Measurements from ENCODE around the gene NRIP3. TPM values are rescaled to one million over a fixed set of nuclear protein-coding genes. Genes with fewer than 3 reads are reported as not detected.

Gene NRIP3
- total RNA-seq (3.4 TPM), polyA plus RNA-seq (under 1 TPM in 3 of 4 donors, not detected in 1; 0.38 to 0.87 (median 0.39) TPM)

DNA sequence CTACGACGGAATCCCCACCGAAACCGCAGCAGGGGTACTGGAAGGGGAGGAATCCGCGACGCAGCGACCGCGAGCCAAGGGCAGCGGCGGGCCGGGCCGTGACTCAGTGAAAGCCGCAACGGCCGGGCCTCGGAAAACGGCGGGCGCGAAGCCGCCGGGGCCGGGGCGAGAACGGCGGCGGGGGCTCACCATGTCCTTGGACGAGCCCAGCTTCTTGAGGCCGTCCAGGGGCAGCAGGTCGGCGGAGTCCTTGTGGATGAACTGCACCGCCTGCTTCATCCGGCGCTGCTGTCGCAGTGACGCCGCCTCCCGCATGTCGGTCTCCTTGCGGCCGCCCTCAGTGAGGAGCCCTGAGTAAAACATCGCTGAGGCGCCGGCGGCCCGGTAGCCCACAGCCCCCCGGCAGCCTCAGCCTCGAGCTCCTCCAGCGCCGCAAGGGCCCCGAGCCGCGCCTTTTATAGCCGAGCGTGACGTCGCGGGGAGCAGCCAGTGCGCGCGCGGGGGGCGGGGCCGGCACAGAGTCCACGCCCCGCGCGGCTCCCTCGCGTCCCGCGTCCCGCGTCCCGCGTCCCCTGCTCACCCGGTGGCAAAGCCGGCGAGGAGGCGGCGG is at the start of gene NRIP3:
Gene NRIP3, minus strand, starts transcription at position 429 of the 610 bp plus-strand sequence. Its CDS starts 66 bp downstream, at position 363.
- Histone ChIP-seq H3K36me3 (ENCODE audit: control insufficient read depth, insufficient read depth, low read length) (no peaks in the 10 kb centered on the region), H3K4me3 (ENCODE audit: low read depth, low read length) (peak within 1 kb of the TSS; percentile 73), H3K4me1 (ENCODE audit: control insufficient read depth, insufficient read depth, low read length, poor library complexity, severe bottlenecking) (peaks cover 20% of the 10 kb centered on the region), H3K9me3 (ENCODE audit: control insufficient read depth in 2 of 2, low read length in 2 of 2) (no peaks in the 10 kb centered on the region), H3K27me3 (ENCODE audit: control insufficient read depth, insufficient read depth, low read length) (peaks cover 58% of the 10 kb centered on the region), H3K27ac (ENCODE audit: insufficient read depth, low read length, poor library complexity, severe bottlenecking) (no peak within 1 kb of the TSS)
- DNase-seq (peak; percentile 70 to 75 (median 74)), ATAC-seq (ENCODE audit: low read depth in 2 of 2) (peak; percentile 69 to 70)
- Mint-ChIP-seq H3K36me3 (no peaks in the 10 kb centered on the region), H3K27me3 (peaks cover 80% of the 10 kb centered on the region), H3K4me3 (peak within 1 kb of the TSS; percentile 71 to 87 (median 80)), H3K9me3 (peaks cover 0 to 5% (median 0%) of the 10 kb centered on the region in 7 donors), H3K4me1 (peaks cover 0 to 22% (median 7%) of the 10 kb centered on the region in 4 donors), H3K27ac (peak within 1 kb of the TSS in 2 of 3 donors; percentile 75 to 76)

DNA sequence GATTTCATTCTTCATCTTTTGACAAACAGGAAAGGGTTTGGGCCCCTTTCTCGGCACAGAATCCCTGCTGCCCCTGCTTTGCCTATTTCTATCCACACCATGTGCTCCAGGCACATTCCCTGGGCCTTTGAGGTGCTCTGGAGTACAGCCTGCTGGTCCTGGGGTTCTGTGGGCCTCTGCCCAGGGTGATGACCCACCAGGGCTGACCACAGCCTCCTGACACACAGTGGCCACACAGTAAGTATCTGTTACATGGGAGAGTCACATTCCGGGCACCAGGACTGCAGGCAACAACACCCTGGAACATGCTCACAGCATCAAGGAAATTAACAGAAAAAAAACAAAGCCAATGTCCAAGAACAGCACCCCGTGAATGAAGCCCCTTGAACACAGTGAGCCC is 48.5 kb upstream of the NRIP3 start:
- H3K4me3 Mint-ChIP-seq: no peak overlapping the region
- ATAC-seq (ENCODE audit: low read depth in 2 of 2) (no peak), DNase-seq (no peak)
- H3K9me3 Mint-ChIP-seq: peaks cover 0 to 2% (median 0%) of the 10 kb centered on the region in 7 donors
- no peaks in the 10 kb centered on the region for H3K4me1 Mint-ChIP-seq
- no peaks in the 10 kb centered on the region for H3K36me3 ChIP-seq (ENCODE audit: control insufficient read depth, insufficient read depth, low read length)
- H3K27ac Mint-ChIP-seq: no peak overlapping the region
- H3K27ac ChIP-seq (ENCODE audit: insufficient read depth, low read length, poor library complexity, severe bottlenecking): no peak overlapping the region
- no peaks in the 10 kb centered on the region for H3K27me3 ChIP-seq (ENCODE audit: control insufficient read depth, insufficient read depth, low read length)
- H3K36me3 Mint-ChIP-seq: no peaks in the 10 kb centered on the region
- peaks cover 18% of the 10 kb centered on the region for H3K27me3 Mint-ChIP-seq
- no peaks in the 10 kb centered on the region for H3K4me1 ChIP-seq (ENCODE audit: control insufficient read depth, insufficient read depth, low read length, poor library complexity, severe bottlenecking)
- no peak overlapping the region for H3K4me3 ChIP-seq (ENCODE audit: low read depth, low read length)
- no peaks in the 10 kb centered on the region for H3K9me3 ChIP-seq (ENCODE audit: control insufficient read depth in 2 of 2, low read length in 2 of 2)

DNA sequence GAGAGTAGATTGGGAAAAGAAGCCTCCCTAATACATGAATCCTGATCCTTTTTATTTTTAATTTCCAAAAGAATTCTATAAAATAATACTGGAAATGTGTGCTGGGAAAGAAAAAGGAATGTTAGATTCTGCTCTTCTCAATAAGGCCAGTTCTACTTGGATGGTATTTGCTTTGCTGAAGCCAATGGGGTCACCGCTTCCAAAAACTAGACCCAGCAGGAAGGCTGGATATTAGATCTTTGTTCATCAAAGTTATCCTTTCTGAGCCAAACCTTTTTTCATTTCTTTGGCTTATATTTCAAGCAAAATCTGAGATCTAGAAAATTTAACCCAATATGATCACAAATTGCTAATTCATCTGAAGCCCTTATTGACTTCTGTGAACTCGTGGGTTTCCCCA is 46.2 kb upstream of the NRIP3 start:
- H3K4me1 ChIP-seq (ENCODE audit: control insufficient read depth, insufficient read depth, low read length, poor library complexity, severe bottlenecking): no peaks in the 10 kb centered on the region
- no peaks in the 10 kb centered on the region for H3K27me3 ChIP-seq (ENCODE audit: control insufficient read depth, insufficient read depth, low read length)
- H3K36me3 Mint-ChIP-seq: no peaks in the 10 kb centered on the region
- DNase-seq (no peak), ATAC-seq (ENCODE audit: low read depth in 2 of 2) (no peak)
- H3K4me1 Mint-ChIP-seq: no peaks in the 10 kb centered on the region
- no peak overlapping the region for H3K4me3 ChIP-seq (ENCODE audit: low read depth, low read length)
- no peak overlapping the region for H3K4me3 Mint-ChIP-seq
- no peaks in the 10 kb centered on the region for H3K36me3 ChIP-seq (ENCODE audit: control insufficient read depth, insufficient read depth, low read length)
- no peak overlapping the region for H3K27ac ChIP-seq (ENCODE audit: insufficient read depth, low read length, poor library complexity, severe bottlenecking)
- peaks cover 21% of the 10 kb centered on the region for H3K27me3 Mint-ChIP-seq
- no peak overlapping the region for H3K27ac Mint-ChIP-seq
- no peaks in the 10 kb centered on the region for H3K9me3 ChIP-seq (ENCODE audit: control insufficient read depth in 2 of 2, low read length in 2 of 2)
- no peaks in the 10 kb centered on the region for H3K9me3 Mint-ChIP-seq

DNA sequence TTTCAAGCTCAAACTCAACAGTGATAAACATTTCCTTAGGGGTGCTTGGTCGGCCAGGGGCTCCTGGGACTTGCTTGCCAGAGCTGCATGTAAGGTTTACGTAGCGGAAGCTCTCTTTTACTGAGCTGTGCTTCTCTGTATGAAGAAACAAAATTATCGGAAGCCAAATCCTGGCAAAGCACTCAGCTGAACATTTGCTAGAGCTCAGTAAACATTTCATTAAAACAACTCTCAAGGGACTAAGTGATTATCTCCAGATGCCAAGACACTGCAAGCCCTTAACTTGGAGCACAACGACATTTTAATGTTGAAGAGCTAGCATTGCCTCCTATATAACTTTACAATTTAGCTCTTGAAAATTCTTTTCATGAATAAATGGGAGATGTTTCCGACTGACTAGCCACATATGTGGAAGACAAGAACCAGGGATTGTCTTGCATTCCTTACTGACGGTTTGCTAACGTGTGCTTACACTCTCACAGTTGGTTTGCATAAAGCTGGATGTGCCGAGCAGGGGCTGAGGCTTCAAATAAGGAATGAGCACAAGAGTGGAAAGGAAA is 44.2 kb upstream of the NRIP3 start:
- Histone ChIP-seq H3K27me3 (ENCODE audit: control insufficient read depth, insufficient read depth, low read length) (peaks cover 3% of the 10 kb centered on the region), H3K4me1 (ENCODE audit: control insufficient read depth, insufficient read depth, low read length, poor library complexity, severe bottlenecking) (no peaks in the 10 kb centered on the region), H3K4me3 (ENCODE audit: low read depth, low read length) (no peak overlapping the region), H3K27ac (ENCODE audit: insufficient read depth, low read length, poor library complexity, severe bottlenecking) (no peak overlapping the region), H3K9me3 (ENCODE audit: control insufficient read depth in 2 of 2, low read length in 2 of 2) (no peaks in the 10 kb centered on the region), H3K36me3 (ENCODE audit: control insufficient read depth, insufficient read depth, low read length) (no peaks in the 10 kb centered on the region)
- ATAC-seq (ENCODE audit: low read depth in 2 of 2): no peak
- Mint-ChIP-seq H3K27me3 (peaks cover 21% of the 10 kb centered on the region), H3K4me3 (no peak overlapping the region), H3K36me3 (no peaks in the 10 kb centered on the region), H3K9me3 (no peaks in the 10 kb centered on the region), H3K27ac (no peak overlapping the region), H3K4me1 (no peaks in the 10 kb centered on the region)
- DNase-seq: no peak

DNA sequence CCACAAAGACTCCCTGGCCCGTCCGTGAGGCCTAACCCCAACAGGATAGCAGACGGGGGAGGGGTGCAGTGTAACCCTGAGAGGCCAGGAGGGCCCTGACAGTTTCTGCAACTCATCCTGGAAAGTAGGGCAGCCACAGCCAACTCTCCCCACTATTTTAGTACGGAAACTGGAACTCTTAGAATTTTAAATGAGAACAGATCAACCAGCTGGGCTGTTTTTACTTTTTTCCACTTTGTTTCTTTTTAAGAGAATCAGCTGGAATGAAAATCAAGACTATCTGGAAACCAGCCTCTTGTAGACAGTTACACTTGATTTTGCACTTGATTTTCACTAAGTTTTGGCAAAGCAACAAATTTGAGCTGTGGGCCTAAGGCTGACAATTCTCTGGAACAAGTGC is 42.7 kb upstream of the NRIP3 start:
- no peak for ATAC-seq (ENCODE audit: low read depth in 2 of 2)
- no peak for DNase-seq
- H3K36me3 ChIP-seq (ENCODE audit: control insufficient read depth, insufficient read depth, low read length): no peaks in the 10 kb centered on the region
- Mint-ChIP-seq H3K36me3 (no peaks in the 10 kb centered on the region), H3K4me3 (no peak overlapping the region), H3K27me3 (peaks cover 18% of the 10 kb centered on the region), H3K9me3 (no peaks in the 10 kb centered on the region), H3K27ac (no peak overlapping the region), H3K4me1 (no peaks in the 10 kb centered on the region)
- H3K27ac ChIP-seq (ENCODE audit: insufficient read depth, low read length, poor library complexity, severe bottlenecking): no peak overlapping the region
- no peak overlapping the region for H3K4me3 ChIP-seq (ENCODE audit: low read depth, low read length)
- H3K9me3 ChIP-seq (ENCODE audit: control insufficient read depth in 2 of 2, low read length in 2 of 2): no peaks in the 10 kb centered on the region
- no peaks in the 10 kb centered on the region for H3K4me1 ChIP-seq (ENCODE audit: control insufficient read depth, insufficient read depth, low read length, poor library complexity, severe bottlenecking)
- H3K27me3 ChIP-seq (ENCODE audit: control insufficient read depth, insufficient read depth, low read length): peaks cover 3% of the 10 kb centered on the region

DNA sequence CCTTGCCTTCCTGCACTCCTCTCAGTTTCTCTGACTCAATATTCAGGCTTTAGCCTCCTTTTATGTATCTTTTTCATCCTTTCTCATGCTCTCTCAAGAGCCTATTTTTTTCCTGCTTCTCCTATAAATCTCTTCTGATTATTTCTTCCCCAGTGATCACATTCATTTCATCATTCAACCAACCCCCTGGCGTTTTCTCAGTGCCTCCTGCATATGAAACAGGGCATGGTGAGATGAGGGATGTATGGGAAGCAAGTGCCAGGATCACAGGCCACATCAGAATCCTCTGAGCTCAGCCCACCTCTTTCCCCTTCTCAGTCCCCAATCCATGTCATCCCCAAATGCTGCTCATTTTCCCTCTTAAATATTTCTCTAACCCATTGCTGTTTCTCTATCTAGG is 38.7 kb upstream of the NRIP3 start:
- Mint-ChIP-seq H3K4me1 (no peaks in the 10 kb centered on the region), H3K9me3 (no peaks in the 10 kb centered on the region), H3K27ac (no peak overlapping the region), H3K36me3 (no peaks in the 10 kb centered on the region), H3K27me3 (peaks cover 23% of the 10 kb centered on the region), H3K4me3 (no peak overlapping the region)
- no peak overlapping the region for H3K27ac ChIP-seq (ENCODE audit: insufficient read depth, low read length, poor library complexity, severe bottlenecking)
- no peaks in the 10 kb centered on the region for H3K4me1 ChIP-seq (ENCODE audit: control insufficient read depth, insufficient read depth, low read length, poor library complexity, severe bottlenecking)
- peaks cover 6% of the 10 kb centered on the region for H3K27me3 ChIP-seq (ENCODE audit: control insufficient read depth, insufficient read depth, low read length)
- H3K36me3 ChIP-seq (ENCODE audit: control insufficient read depth, insufficient read depth, low read length): no peaks in the 10 kb centered on the region
- H3K9me3 ChIP-seq (ENCODE audit: control insufficient read depth in 2 of 2, low read length in 2 of 2): no peaks in the 10 kb centered on the region
- ATAC-seq (ENCODE audit: low read depth in 2 of 2) (no peak), DNase-seq (no peak)
- no peak overlapping the region for H3K4me3 ChIP-seq (ENCODE audit: low read depth, low read length)

DNA sequence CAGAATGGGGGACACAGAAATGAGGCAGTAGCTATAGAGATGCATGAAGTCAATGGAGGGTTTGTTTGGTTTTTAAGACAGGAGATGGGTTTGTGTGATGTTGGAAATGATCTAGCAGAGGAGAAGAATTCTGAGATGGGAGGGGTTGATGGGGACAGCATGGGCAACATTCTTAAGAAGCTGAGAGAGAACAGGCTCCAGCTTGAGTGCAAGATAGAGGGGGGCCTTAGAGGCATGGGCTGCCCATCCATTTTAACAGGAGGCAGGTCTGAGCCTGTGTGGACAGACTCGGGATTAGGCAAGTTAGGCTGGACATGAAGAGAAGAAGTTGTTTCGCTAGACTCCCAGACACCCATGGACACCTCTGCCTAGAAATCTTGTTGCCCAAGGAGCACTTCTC is 37.9 kb upstream of the NRIP3 start:
- no peak overlapping the region for H3K27ac Mint-ChIP-seq
- H3K4me1 Mint-ChIP-seq: no peaks in the 10 kb centered on the region
- Histone ChIP-seq H3K27ac (ENCODE audit: insufficient read depth, low read length, poor library complexity, severe bottlenecking) (no peak overlapping the region), H3K4me1 (ENCODE audit: control insufficient read depth, insufficient read depth, low read length, poor library complexity, severe bottlenecking) (no peaks in the 10 kb centered on the region), H3K27me3 (ENCODE audit: control insufficient read depth, insufficient read depth, low read length) (peaks cover 6% of the 10 kb centered on the region), H3K9me3 (ENCODE audit: control insufficient read depth in 2 of 2, low read length in 2 of 2) (no peaks in the 10 kb centered on the region), H3K4me3 (ENCODE audit: low read depth, low read length) (no peak overlapping the region), H3K36me3 (ENCODE audit: control insufficient read depth, insufficient read depth, low read length) (no peaks in the 10 kb centered on the region)
- no peak for DNase-seq
- H3K9me3 Mint-ChIP-seq: no peaks in the 10 kb centered on the region
- peaks cover 21% of the 10 kb centered on the region for H3K27me3 Mint-ChIP-seq
- H3K4me3 Mint-ChIP-seq: no peak overlapping the region
- ATAC-seq (ENCODE audit: low read depth in 2 of 2): no peak
- H3K36me3 Mint-ChIP-seq: no peaks in the 10 kb centered on the region

DNA sequence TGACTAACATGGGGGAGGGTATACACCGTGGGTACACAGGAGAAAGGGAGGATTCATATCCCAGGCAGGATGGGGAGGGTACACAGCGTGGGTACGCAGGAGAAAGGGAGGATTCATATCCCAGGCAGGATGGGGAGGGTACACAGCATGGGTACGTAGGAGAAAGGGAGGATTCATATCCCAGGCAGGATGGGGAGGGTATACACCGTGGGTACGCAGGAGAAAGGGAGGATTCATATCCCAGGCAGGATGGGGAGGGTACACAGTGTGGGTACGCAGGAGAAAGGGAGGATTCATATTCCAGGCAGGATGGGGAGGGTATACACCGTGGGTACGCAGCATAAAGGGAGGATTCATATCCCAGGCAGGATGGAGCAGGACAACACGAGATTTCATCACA is 36.6 kb upstream of the NRIP3 start:
- DNase-seq (no peak), ATAC-seq (ENCODE audit: low read depth in 2 of 2) (no peak)
- no peaks in the 10 kb centered on the region for H3K9me3 ChIP-seq (ENCODE audit: control insufficient read depth in 2 of 2, low read length in 2 of 2)
- no peaks in the 10 kb centered on the region for H3K4me1 ChIP-seq (ENCODE audit: control insufficient read depth, insufficient read depth, low read length, poor library complexity, severe bottlenecking)
- H3K27me3 Mint-ChIP-seq: peaks cover 16% of the 10 kb centered on the region
- no peak overlapping the region for H3K27ac ChIP-seq (ENCODE audit: insufficient read depth, low read length, poor library complexity, severe bottlenecking)
- H3K9me3 Mint-ChIP-seq: no peaks in the 10 kb centered on the region
- no peaks in the 10 kb centered on the region for H3K36me3 ChIP-seq (ENCODE audit: control insufficient read depth, insufficient read depth, low read length)
- no peaks in the 10 kb centered on the region for H3K4me1 Mint-ChIP-seq
- no peak overlapping the region for H3K4me3 Mint-ChIP-seq
- H3K36me3 Mint-ChIP-seq: no peaks in the 10 kb centered on the region
- H3K27me3 ChIP-seq (ENCODE audit: control insufficient read depth, insufficient read depth, low read length): peaks cover 6% of the 10 kb centered on the region
- no peak overlapping the region for H3K27ac Mint-ChIP-seq
- H3K4me3 ChIP-seq (ENCODE audit: low read depth, low read length): no peak overlapping the region
